ENCODE measurements around the gene PRIMA1. TPM values are rescaled to one million over a fixed set of nuclear protein-coding genes. Genes with fewer than 3 reads are reported as not detected.

Gene PRIMA1
- total and polyA plus RNA-seq, 12 donors: 1.8 to 16.3 (median 4.1) TPM

- H3K4me3 ChIP-seq: no peak overlapping the region
- H3K4me1 ChIP-seq: no peaks in the 10 kb centered on the region
- intact Hi-C loops (cut with DNase I): loop anchor here in 2 of 10 donors (5.0 kb wide), 1 partner anchor 52 kb away; the partner anchor contains the start of gene PRIMA1 (in 2 of the 2)
- ATAC-seq (no peak), DNase-seq (no peak)
- H3K9me3 ChIP-seq: no peaks in the 10 kb centered on the region
- no peak for TF ChIP-seq CTCF (IDR thresholded peaks at IDR 0.05)
- 88 to 95% methylated on average over 12 of the region's 12 CpGs for WGBS, 2 donors
- H3K27ac ChIP-seq: no peak overlapping the region
- H3K36me3 ChIP-seq: no peaks in the 10 kb centered on the region
- H3K27me3 ChIP-seq: no peaks in the 10 kb centered on the region
Measured at GRCh38 chr14:93735206-93735605, 53.1 kb downstream of the PRIMA1 start.

DNA sequence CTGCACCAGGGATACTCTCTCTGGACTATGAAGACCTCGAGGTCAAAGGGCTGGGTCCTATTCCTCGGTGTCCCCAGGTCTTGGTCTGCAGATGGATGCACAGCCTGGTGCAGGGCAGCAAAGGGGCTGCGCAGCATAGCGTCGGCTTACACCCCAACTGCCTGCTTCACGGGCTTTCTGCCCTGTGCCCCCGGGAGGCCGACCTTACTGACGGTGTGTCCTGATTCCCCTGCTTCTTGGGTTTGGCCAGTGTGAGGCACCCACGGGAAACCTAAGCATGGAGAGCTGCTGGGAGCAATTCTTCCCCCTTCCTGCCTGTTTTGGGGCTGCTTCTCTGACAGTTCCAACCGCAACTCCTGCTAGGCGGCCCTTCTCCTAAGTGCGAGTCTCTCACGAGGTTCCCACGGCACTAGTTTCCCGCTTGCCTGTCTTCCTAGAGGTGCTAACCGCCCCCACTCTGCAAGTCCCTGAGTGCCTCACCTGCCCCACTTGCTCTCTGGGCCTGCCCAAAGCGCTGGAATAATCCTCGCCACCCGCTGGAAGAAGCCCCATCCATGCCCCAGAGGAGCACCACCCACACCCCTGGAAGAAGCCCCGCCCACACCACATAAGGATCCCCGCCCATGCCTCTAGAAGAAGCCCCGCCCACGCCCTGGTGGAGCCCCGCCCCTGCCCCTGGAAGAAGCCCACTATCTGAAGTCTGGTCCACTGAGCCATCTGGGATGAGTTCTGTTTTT lies 54.0 kb downstream of the PRIMA1 start:
- H3K36me3 ChIP-seq: no peaks in the 10 kb centered on the region
- WGBS, 2 donors: 81 to 87% methylated on average over 25 of the region's 25 CpGs

GRCh38 chr14:93733631-93734030 lies 54.7 kb downstream of the PRIMA1 start:
- Histone ChIP-seq H3K36me3 (no peaks in the 10 kb centered on the region), H3K4me3 (no peak overlapping the region), H3K27me3 (no peaks in the 10 kb centered on the region), H3K4me1 (no peaks in the 10 kb centered on the region), H3K9me3 (no peaks in the 10 kb centered on the region), H3K27ac (no peak overlapping the region)
- intact Hi-C loops (cut with DNase I): loop anchor here in 1 of 10 donors (5.0 kb wide), 1 partner anchor 54 kb away; the partner anchor contains the start of gene PRIMA1
- no peak for TF ChIP-seq CTCF (IDR thresholded peaks at IDR 0.05)
- 49 to 66% methylated on average over 6 of the region's 6 CpGs for WGBS, 2 donors
- ATAC-seq (no peak), DNase-seq (no peak)

More for the DNA sequence above, 54.0 kb downstream of the PRIMA1 start:
- no peaks in the 10 kb centered on the region for H3K9me3 ChIP-seq
- no peak overlapping the region for H3K27ac ChIP-seq
- no peaks in the 10 kb centered on the region for H3K27me3 ChIP-seq
- TF ChIP-seq CTCF (IDR thresholded peaks at IDR 0.05): no peak
- intact Hi-C loops (cut with DNase I): loop anchor here in 1 of 10 donors (5.0 kb wide), 1 partner anchor 53 kb away; the partner anchor contains the start of gene PRIMA1
- ATAC-seq (no peak), DNase-seq (no peak)
- no peak overlapping the region for H3K4me3 ChIP-seq
- no peaks in the 10 kb centered on the region for H3K4me1 ChIP-seq

GRCh38 chr14:93733231-93733630 lies 55.1 kb downstream of the PRIMA1 start:
- Histone ChIP-seq H3K9me3 (no peaks in the 10 kb centered on the region), H3K4me1 (no peaks in the 10 kb centered on the region), H3K4me3 (no peak overlapping the region), H3K27me3 (no peaks in the 10 kb centered on the region), H3K36me3 (no peaks in the 10 kb centered on the region), H3K27ac (no peak overlapping the region)
- DNase-seq (no peak), ATAC-seq (no peak)
- TF ChIP-seq CTCF (IDR thresholded peaks at IDR 0.05): no peak
- intact Hi-C loops (cut with DNase I): loop anchor here in 1 of 10 donors (5.0 kb wide), 1 partner anchor 54 kb away; the partner anchor contains the start of gene PRIMA1
- 69 to 74% methylated on average over 11 of the region's 11 CpGs for WGBS, 2 donors

Measured in heart right ventricle (tissue), 16 donors.